ENCODE data around the gene OXGR1.
A peak's percentile ranks its signal among the peaks of the same experiment; 100 is the strongest.
"Not testable (repeated sequence)": the region's sequence is repeated elsewhere in the genome, so short reads cannot be mapped to it uniquely, and the experiment has no call there.

OXGR1 gene

DNA sequence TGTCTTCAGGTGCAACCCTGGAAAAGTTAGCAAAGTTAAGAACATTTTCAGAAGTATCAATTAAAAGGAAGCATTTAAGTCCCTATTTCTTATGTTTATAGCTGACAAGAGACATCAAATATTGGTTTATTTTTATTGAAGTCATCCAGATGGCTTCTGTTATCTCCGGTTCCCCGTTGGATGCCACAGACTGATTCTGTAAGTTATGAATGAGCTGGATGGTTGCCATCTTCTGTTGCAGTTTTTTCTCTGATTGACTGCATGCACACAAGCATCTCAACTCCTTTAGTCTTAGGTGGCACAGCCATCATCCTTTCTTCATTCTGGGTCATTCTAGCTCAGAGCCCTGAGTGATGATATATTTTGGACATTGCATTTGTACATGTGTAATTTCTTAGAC, 10.6 kb upstream of the OXGR1 start:
- DNase-seq: no peak

DNA sequence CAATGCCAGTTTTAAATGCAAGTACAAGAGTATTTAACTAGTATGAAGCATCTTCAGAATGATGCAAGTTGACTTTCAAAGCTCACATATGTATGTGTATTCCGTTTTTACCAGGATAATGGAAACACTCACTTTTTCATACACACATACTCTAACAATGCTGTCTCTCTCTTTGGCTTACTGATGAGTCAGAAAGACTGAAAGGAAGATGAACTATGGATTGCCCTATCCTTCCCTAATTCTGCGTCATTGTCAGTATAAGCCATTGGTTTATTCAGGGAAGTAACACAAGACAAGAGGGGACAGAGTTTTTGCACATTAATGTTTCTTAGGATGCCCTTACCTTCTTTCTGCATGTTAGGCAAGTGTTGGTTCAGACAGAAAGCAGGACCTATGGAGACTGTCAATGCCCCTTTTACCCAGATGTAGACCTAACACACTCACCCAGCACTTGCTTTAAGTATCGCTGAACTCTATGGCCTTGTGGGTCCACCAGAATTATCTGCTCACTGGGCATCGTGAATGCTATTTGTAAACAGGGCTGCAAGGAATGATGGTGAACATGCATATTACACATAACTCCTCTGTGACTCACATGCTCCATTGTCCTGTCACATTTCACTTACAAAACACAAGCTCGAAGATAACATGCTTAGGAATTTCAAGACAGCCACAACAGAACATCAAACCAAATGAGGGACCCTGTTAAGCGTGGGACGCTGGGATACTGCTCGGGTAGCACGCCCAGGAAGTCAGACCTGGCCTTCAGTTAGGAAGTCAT, 10.0 kb upstream of the OXGR1 start:
- no peak for DNase-seq

DNA sequence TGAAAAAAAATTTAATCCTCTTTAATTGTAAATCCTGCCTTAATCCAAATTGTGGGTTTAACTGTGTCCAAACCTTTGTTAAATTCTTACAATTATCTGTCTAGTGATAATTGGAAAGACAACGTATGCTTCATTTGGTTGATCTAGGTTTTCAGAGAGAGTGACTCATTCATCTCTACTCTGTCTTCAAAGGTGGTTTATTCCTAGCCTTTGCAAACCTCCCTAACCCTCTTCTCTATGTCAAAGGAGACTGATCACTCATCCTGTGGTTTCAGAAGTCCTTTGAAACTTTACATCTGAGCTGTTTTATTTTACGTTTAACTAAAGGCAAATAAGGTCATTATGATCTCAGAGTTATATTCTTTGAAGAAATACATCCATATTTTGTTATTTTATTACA, 8.8 kb upstream of the OXGR1 start:
- DNase-seq: no peak

DNA sequence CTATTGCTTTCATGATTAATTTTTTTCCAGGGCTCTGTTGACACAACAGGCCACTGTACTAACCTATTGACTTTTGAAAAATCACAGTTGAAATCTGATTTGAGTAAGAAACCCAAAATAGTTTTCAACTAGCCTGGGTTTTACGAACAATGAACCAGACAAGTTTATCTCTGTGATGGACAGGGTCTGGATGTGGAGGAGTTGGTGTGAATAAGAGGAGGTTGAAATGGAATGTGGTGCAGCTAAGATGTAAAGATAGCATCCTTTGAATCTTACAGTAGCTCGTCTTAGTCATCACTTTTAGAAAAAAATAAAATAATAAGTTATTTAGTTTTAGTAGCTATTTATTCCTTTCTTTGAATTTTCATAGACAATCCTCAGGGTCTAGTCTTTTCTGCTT, 8.3 kb upstream of the OXGR1 start:
- no peak for DNase-seq

DNA sequence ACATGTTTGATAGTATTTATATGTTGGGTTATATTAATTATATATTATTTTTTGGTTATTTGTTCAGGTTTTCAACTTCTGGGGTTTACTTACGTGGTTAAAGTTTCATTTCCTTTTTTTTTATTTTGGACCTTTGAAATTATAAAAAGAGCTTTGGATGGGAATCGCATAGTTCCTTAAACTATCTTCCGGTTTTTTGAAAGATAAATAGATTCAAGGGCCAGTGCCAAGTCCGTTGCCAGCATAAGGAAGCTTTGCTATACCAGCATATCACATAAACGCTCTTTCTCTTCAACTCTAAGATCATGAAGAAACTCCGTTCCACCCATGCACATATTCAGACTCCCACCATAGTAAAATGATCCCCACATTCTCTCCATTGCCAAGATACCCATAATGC, 7.4 kb upstream of the OXGR1 start:
- no peak for DNase-seq

DNA sequence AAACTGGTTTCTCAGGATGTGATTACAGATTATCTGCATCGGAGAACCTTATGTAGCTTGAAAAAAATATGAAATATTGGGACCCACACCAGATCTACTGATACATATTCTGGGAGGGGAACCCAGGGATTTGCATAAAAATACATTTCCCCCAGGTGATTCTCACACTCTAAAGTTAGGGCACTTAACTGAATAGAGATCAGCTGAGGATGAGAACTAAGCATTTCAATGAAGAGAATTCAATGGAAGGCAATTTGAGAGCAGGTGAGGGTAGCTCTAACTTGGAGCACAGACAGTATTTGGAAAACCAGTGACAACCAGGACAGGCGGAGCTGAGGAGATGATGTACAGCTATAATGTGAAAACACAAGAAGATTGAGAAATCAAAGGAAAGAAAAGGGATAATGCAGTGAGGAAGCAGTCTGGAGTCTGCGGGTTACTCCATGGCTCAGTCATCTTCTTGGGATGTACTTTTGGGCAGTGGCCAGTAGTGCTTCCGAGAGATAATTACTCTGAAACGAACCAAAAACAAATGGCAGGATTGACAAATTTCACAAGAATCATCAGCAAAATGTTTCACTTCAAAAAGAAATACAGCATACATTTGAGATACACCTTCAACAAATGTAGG, 6.1 kb upstream of the OXGR1 start:
- no peak for DNase-seq

DNA sequence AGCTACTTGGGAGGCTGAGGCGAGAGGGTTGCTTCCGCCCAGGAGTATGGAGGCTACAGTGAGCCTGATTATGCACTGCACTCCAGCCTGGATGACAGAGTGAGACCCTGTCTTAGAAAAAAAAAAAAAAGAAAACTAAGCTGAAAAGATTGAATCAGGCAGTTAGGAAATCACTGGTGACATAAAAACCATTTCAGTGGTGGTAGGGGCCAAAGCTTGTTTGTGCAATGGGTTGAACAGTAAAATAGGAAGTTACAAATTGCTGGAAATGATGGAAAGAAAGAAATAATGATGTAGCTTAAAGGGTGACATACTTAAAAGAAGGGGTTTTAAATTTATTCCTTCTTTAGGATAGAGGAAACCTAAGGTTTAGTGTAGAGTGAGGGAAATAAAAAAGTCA, 4.8 kb upstream of the OXGR1 start:
- DNase-seq: no peak

DNA sequence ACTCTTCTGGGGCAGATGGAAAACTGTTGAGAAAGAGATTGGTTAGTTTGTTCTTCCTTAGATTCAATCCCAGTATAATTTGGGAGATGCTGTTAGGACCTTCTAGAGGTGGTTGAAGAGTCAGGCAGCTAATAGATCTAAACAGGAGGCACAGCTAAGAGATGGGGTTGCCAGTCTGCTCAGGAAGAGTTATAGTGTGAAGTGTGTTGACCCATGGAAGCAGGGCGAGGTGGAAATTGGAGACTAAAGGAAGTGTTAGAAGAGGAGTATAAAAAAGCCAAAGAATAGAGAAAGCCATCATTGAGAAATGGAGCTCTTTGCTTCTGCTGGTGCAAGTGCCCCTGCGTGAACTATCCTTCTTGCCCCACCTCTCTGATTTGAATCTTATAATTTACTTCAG, 3.8 kb upstream of the OXGR1 start:
- no peak for DNase-seq

DNA sequence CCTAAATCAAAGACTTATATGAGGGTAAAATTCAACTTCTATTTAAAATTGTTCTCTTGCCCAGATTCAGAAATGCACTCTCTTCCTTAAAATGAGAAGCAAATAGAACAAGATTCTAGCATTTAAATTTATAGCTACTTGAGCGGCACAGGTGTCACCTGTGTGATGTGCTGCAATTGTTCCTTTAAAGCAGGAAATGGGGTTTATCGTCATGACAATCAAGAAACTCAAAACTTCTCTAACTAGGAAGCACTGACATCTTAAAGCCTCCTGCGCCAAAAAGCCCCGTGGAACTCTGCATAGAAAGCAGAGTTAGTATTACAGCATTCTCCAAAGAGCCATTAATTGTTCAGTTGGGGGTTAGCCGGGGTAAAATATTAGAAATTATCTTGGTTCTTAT, 2.6 kb upstream of the OXGR1 start:
- DNase-seq: no peak

DNA sequence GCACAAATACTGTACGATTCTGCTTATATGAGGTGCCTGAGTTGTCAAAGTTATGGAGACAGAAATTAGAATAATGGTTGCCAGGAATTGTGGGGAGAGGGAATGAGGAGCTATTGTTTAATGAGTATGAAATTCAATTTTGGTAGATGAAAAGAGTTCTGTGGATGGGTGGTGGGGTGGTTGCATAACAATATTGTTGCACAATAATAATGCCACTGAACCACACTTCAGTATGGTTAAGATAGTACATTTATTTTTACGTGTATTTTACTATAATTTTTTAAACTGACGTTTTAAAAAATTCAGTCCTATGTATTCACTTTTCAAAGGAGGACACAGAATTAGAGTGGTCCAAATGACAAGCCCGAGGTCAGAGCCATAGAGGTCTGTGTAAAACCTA, 1.8 kb upstream of the OXGR1 start:
- no peak for DNase-seq

DNA sequence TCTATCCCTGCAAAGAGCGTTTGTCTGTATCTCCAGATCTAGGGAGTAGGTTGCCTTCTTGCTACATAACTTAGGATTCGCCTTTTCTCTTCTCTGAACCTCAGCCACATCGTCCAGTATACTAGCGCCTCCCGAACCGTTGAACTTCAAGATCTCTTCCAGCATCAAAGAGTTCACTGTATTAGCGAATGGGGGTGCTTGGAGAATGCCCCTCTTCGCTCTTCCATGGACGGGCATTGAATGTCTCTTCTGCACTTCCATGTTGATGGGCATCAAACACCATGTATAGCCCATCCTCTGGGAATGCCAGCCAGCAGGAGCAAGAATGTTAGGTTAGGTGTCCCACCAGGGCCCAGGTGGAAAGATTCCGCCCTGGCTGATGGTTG, 575 bp upstream of the OXGR1 start:
- no peak for DNase-seq

DNA sequence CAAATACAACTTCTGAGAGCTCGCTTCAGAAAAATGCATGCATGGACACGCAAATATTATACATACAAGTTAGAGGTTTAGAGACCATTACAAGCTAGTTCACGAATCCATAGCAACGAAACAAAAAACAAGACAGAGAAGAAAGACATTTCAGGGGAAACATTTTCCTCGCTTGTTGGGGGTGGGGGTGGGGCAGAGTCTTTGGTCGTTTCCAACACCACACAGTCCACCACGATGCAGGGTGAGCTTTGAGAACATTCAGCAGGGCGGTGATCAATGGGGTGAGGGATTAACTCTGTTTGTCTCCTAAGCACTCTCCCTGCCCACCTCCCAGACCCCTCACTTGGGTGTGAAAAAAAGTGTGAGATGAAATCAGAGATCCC, 651 bp downstream of the OXGR1 start:
- no peak for DNase-seq

DNA sequence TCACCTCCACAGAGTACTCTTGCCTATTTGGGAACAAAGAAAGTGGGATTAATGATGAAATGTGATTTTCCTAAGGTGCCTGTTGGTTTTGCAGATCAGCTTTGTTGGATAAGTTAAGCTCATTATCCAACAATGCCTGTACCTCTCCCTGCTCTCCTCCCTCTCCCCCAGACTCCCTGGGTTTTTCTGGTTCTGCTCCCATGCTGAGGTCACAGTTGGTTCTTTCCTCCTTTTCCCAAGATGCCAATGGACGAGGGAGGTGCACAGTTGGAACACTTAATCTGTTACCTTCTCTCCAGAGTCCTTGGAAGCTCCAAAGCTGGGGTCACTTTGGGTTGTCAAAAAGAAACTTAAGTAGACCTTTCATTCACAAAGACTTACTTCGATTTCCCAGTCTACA, 1.6 kb downstream of the OXGR1 start:
- DNase-seq: no peak

DNA sequence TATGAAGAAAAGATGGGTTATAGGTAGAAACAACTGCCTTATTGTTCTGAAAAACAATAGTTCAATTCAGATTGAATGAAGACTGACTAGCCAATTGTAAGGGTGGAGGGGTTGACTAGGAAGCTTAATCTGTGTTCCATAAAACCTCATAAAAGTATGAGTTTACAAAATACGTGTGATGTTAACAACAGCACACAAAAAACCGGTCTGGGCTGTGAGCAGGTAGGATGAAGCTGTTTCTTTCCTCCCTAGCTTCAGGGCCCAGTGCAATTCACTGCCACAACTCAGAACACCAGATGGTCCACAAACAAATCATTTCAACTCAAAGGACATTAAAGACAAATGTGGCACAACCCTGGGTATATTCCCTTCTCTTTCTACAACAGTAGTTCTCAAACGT, 3.2 kb downstream of the OXGR1 start:
- DNase-seq: no peak

DNA sequence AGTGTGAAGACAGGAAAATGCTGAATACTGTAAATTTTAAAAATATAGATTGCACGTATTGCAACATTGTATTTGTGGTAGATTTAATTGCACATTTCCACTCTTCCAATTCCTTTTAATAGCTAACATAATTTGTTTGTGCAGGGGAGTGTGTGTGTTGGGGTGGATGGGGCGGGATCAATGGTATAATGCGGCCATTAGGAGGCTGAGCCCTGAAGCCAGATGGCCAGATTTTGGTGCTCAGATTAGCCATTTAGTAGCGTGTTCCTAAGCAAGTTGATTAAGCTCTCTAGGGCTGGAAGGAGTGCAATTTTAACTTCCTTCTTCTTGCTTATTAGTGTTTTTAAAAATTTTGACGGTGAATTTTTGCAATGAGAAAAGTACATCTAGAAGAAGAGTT, 5.8 kb downstream of the OXGR1 start:
- no peak for DNase-seq

DNA sequence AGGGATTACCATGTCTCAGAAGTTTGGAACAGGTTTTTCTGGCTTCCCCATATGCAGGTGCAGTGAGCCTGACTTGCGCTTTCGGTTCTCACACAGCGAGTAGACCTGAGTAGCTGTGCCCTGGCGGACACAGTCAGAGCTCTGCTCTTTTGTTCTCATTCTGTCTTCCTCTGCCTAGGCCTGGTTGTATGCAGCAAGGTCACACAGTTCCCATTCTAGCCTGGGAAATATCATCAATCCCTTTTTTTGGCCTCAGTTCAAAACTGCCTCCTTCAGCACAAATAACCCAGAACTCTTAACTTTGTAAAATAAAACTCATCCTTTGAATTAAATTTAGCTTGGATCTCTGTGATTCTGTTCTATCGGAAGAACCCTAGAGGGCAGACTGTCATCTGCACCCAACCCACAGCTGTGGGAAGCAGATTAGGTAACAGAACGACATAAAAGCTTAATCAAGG, 10.2 kb downstream of the OXGR1 start:
- DNase-seq: no peak

DNA sequence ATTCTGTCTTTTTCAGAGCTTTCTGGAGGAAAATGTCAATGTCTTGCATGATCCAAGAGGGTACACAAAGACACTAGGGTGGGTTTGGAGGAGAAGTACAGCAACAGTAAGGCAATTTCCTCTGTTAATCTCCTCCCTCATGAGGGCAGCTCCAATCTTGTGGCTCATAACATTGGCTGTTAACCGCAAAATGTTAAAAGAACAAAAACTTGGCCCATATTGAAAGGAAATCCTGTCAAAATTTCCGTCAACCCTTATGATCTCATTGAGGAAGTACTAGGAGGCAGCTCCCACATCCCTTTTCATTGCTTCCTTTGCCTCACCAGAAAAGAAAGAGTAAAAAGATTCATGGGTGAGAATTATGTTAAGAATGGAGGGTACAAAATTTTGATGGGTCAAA, 11.6 kb downstream of the OXGR1 start:
- peak; percentile 45 for DNase-seq

DNA sequence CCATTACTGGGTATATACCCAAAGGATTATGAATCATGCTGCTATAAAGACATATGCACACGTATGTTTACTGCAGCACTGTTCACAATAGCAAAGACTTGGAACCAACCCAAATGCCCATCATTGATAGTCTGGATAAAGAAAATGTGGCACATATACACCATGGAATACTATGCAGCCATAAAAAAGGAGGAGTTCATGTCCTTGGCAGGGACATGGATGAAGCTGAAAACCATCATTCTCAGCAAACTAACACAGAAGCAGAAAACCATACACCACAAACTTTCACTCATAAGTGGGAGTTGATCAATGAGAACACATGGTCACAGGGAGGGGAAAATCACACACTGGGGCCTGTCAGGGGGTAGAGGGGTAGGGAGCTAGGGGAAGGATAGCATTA, 14.4 kb downstream of the OXGR1 start:
- not testable (repeated sequence) for DNase-seq

DNA sequence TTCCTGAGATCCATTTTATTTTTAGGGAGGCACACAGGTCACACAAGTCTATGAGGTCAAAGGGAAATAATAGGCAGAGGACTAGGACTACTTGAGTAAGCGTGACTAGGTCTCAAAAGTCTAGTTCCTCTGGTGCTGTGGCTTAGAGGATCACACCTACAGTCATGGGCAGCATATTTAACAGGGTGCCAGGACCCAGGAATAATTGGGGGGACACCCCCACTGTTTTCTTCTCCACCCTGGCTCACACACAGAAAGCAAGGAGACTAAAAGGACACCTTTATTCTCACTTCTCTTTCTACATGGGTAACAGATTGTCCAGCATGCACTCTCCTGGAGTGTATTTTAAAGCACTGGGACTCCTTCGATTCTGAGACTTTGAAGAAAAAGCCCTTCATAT, 26.2 kb downstream of the OXGR1 start:
- DNase-seq: no peak

DNA sequence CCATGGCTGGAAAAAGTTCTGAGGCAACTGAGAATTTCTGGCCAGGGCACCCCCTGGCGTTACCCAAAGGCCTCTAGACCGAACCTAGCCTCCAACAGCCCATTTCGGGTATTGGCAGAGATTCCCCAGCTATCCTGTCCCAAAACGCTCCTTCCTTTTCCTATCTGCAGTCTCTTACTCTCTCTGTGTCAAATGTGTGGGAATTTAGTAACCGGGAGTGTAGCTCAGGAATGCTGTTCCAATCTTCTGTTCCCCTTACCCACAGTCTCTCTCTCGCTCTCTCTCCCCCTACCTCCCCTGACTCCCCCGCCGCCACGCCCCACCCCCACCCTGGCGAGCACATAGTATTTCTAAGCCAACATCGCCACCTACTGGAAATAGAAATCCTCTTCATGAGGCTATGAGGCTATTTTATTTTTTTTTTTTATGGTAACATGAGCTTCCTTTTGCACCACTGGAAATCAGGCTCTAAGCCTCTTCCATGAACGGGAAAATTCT, 27.0 kb downstream of the OXGR1 start:
- no peak for DNase-seq

DNA sequence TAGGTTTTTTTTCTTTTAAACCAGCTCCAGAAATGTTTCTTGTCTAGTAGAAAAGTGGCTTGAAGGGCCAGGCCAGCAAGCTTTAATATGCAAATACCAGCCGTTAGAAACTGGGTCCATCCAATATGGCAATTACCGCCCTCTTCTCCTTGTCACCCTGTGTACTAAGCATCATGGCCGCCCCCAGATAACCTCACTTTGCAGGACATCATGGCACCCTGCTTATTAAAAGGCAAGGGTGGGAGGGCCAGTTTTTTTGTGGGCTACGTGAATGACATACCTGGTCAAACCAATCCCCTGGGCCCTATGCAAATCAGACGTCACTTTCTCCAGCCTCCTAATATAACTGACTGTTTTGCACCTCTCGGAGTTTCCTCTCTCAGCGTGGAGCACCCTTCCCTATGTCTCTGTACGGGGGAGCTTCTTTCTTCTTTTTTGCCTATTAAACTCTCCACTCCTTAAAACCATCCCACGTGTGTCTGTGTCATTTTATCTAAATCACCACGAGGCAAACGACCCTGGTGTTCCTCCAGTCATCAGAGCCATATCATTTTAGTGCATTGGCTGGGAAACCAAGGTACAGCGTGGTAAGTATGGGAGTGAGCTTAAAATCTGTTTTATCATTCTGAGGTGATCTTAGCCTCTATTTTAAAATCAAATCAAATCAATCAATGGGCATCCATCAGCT, 27.7 kb downstream of the OXGR1 start:
- no peak for DNase-seq

DNA sequence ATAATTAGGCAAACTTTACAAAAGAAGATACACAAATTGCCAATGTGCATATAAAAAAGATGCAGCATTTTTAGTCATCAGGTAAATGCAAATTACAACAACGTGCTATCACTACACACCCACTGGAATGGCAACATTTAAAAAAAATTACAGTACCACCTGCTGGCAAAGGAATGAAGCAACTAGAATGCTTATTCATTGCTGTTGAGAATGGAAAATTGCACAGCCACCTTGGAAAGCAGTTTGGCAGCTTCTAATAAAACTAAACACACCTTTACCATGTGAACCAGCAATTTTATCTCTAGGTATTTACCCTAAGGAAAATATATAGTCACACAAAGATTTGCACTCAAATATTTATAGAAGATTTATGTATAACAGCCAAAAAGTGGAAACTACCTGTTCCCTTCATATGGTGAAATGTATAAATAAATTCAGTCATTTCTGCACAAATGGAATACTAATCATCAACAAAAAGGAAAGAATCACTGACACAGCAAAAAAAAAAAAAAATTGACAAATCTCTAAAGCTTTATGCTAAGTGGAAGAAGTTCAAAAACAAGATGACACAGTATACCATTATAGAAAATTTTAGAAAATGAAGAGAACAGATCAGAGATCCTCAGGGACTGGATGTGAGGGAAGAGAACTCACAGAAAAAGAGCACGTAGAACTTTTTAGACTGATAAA, 30.3 kb downstream of the OXGR1 start:
- DNase-seq: no peak

DNA sequence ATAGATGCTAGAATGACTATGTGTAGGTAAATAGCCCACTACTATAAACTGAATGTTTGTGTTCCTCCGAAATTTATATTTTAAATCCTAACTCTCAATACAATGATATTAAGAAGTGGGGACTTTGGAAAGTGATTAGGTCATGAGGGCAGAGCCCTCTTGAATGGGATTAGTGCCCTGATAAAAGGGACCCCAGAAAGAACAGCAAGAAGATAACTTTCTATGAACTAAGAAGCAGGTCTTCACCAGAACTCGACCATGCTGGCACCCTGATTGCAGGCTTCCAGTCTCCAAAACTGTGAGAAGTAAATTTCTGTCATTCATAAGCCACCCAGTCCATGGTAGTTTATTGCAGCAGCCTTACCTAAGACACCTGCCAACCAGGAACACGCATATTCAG, 33.9 kb downstream of the OXGR1 start:
- DNase-seq: no peak
